AML-193 (cell line): ENCODE data around the gene CHRNE.
"Not testable (repeated sequence)": the region's sequence is repeated elsewhere in the genome, so short reads cannot be mapped to it uniquely, and the experiment has no call there.

Source experiments
- DNase-seq, 2 experiments: peaks; one replicate each; lab custom pipeline; 2025; lab: John Stamatoyannopoulos, UW

Gene CHRNE

GRCh38 chr17:4887581-4887980 lies 15.3 kb downstream of the CHRNE start:
- no peak for DNase-seq

- DNase-seq: no peak
Observed at GRCh38 chr17:4886830-4887229, 16.1 kb downstream of the CHRNE start.

GRCh38 chr17:4884489-4884888 lies 18.4 kb downstream of the CHRNE start:
- DNase-seq: no peak

- peak; percentile 0 to 6 for DNase-seq
Observed at GRCh38 chr17:4881761-4882555, 20.9 kb downstream of the CHRNE start.

- no peak for DNase-seq
Observed at GRCh38 chr17:4880857-4881256, 22.0 kb downstream of the CHRNE start.

GRCh38 chr17:4879601-4880000 lies 23.3 kb downstream of the CHRNE start:
- DNase-seq: no peak

- no peak for DNase-seq
Observed at GRCh38 chr17:4877089-4877488, 25.8 kb downstream of the CHRNE start.

GRCh38 chr17:4872786-4873185 lies 30.1 kb downstream of the CHRNE start:
- no peak for DNase-seq

- DNase-seq: no peak
Observed at GRCh38 chr17:4870855-4871254, 32.0 kb downstream of the CHRNE start.

GRCh38 chr17:4869058-4869998 lies 33.6 kb downstream of the CHRNE start:
- not testable (repeated sequence) for DNase-seq

- not testable (repeated sequence) for DNase-seq
Observed at GRCh38 chr17:4867535-4867934, 35.4 kb downstream of the CHRNE start.

GRCh38 chr17:4863321-4863720 lies 39.6 kb downstream of the CHRNE start:
- no peak for DNase-seq

- no peak for DNase-seq
Observed at GRCh38 chr17:4862720-4863119, 40.2 kb downstream of the CHRNE start.

GRCh38 chr17:4861052-4861451 lies 41.8 kb downstream of the CHRNE start:
- DNase-seq: no peak

GRCh38 chr17:4860651-4861050 lies 42.2 kb downstream of the CHRNE start:
- DNase-seq: no peak

GRCh38 chr17:4859816-4860625 lies 42.9 kb downstream of the CHRNE start:
- DNase-seq: no peak

- no peak for DNase-seq
Observed at GRCh38 chr17:4858882-4859260, 44.0 kb downstream of the CHRNE start.

- DNase-seq: no peak
Observed at GRCh38 chr17:4858068-4858881, 44.6 kb downstream of the CHRNE start.

GRCh38 chr17:4857347-4857746 lies 45.6 kb downstream of the CHRNE start:
- DNase-seq: not testable (repeated sequence)

GRCh38 chr17:4856937-4857314 lies 46.0 kb downstream of the CHRNE start:
- DNase-seq: no peak

GRCh38 chr17:4856271-4856936 lies 46.5 kb downstream of the CHRNE start:
- DNase-seq: no peak
